Progenitor cell of endocrine pancreas (in vitro differentiated cells): ENCODE data around the gene CTDSPL. TPM values are rescaled to one million over a fixed set of nuclear protein-coding genes. Genes with fewer than 3 reads are reported as not detected.

Experiments
- DNase-seq: peaks from one replicate; pipeline ENCODE4 v3.0.0; 2021; ENCODE audit warnings: low spot score; ENCODE audit not compliant: unreplicated experiment
- H3K27ac Mint-ChIP-seq: 2 replicates; pipeline ENCODE4 v1.8.0; 2021; ENCODE audit warnings: mild to moderate bottlenecking, moderate library complexity, mixed read lengths
- H3K27me3 Mint-ChIP-seq: 2 replicates; pipeline ENCODE4 v1.8.0; 2021; ENCODE audit warnings: mixed read lengths
- H3K36me3 Mint-ChIP-seq: 2 replicates; pipeline ENCODE4 v1.8.0; 2022; ENCODE audit warnings: mixed read lengths; ENCODE audit not compliant: insufficient read depth
- H3K4me1 Mint-ChIP-seq: 2 replicates; pipeline ENCODE4 v1.8.0; 2021; ENCODE audit warnings: low read depth, mixed read lengths
- H3K4me3 Mint-ChIP-seq: 2 replicates; pipeline ENCODE4 v1.8.0; 2021; ENCODE audit warnings: low read depth, mild to moderate bottlenecking, moderate library complexity, mixed read lengths
- H3K9me3 Mint-ChIP-seq: 2 replicates; pipeline ENCODE4 v1.8.0; 2021; ENCODE audit warnings: low read depth, mixed read lengths
- CTCF ChIP-seq: fragments of 200-600 bp; sonication (generic); IDR thresholded peaks from one replicate; pipeline ENCODE4 v1.5.0; 2021; ENCODE audit warnings: antibody characterized with exemption, mild to moderate bottlenecking; ENCODE audit not compliant: unreplicated experiment
- total RNA-seq: library from RNA; stranded (reverse); gene quantifications from 2 replicates; pipeline ENCODE4 v1.2.1, GENCODE V29; 2021

The CTDSPL gene
- total RNA-seq, 1 donor from 2014 or later, result 53.3 TPM

DNA sequence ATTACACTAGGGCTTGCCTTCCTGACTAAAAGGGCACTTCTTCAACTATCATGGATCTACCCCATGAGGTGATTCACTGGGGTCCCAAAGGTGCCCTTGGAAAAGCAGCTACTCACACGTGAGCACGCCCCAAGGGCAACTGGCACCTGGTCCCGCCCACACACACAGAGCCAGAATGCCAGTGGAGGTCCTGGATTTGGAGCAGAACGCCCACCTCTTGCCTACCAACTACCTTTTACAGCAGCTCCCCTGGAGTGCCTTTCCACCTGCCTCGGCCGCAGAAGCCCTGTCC lies 1.8 kb upstream of the CTDSPL start:
- Mint-ChIP-seq H3K27ac (peak overlapping the region; percentile 63), H3K4me3 (peak overlapping the region; percentile 80), H3K4me1 (peaks cover 26% of the 10 kb centered on the region), H3K36me3 (peaks cover 2% of the 10 kb centered on the region), H3K27me3 (peaks cover 11% of the 10 kb centered on the region), H3K9me3 (no peaks in the 10 kb centered on the region)
- DNase-seq, result no peak
- TF ChIP-seq CTCF, result no peak

GRCh38 chr3:37862219-37862902 lies 681 bp downstream of the CTDSPL start:
- Mint-ChIP-seq H3K4me1 (peaks cover 31% of the 10 kb centered on the region), H3K9me3 (peaks cover 2% of the 10 kb centered on the region), H3K36me3 (peaks cover 5% of the 10 kb centered on the region), H3K4me3 (peak overlapping the region; percentile 94), H3K27ac (peak overlapping the region; percentile 97), H3K27me3 (peaks cover 4% of the 10 kb centered on the region)
- peak; percentile 23 for DNase-seq
- TF ChIP-seq CTCF, result no peak

DNA sequence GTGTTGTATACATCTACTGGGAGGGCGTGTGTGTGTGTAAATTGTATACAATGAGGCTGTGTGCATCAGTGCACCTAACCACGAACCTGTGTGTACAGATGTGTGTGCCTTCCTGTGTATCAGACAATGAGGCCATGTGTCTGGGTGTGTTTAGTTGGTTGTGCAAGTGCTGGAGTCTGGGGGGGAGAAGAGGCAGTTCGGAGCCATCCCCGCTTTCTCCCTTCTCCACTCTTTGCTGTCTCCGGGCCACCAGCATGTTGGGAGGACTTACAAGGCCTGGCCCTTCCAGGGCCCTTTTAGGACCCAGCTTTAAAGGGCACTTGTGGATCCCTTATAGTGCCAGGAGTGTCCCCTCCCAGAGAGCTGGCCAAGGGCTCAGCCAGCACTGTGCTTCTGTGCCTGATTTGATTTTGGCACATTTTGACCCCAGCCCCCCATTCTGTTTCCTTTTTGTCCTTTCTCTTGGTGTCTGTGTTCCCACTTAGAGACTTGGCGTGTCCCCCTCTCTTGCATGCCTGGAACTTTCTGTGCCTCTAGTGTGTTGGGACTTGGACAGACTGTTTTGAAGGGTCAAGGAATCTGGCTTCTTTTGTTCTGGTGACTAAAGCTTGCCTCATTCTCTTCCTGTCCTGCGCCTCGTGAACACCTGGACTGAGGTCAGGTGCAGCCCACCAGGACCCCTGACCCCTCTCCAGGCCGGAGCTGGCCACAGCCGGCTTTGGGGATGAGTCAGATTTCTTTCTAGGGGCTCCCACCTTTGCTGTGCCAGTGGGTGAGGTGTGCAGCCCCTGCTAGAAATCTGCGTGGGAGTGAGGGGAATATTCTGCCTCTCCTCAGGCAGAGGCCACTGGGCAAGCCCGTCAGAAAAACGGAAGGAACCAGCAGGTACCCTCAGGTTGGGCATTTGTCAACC lies 1.5 kb downstream of the CTDSPL start:
- Mint-ChIP-seq H3K27ac (peak overlapping the region; percentile 97), H3K4me1 (peaks cover 31% of the 10 kb centered on the region)
- no peak for DNase-seq

GRCh38 chr3:37863949-37864822 lies 2.5 kb downstream of the CTDSPL start:
- Mint-ChIP-seq H3K27me3 (no peaks in the 10 kb centered on the region), H3K4me3 (peak overlapping the region; percentile 94), H3K36me3 (peaks cover 5% of the 10 kb centered on the region), H3K27ac (peak overlapping the region; percentile 97), H3K9me3 (peaks cover 5% of the 10 kb centered on the region), H3K4me1 (peaks cover 31% of the 10 kb centered on the region)
- no peak for DNase-seq
- TF ChIP-seq CTCF, result no peak

More for the DNA sequence above, 1.5 kb downstream of the CTDSPL start:
- TF ChIP-seq CTCF, result no peak
- H3K27me3 Mint-ChIP-seq, result no peaks in the 10 kb centered on the region
- H3K9me3 Mint-ChIP-seq, result peaks cover 2% of the 10 kb centered on the region
- peaks cover 5% of the 10 kb centered on the region for H3K36me3 Mint-ChIP-seq
- H3K4me3 Mint-ChIP-seq, result peak overlapping the region; percentile 94

DNA sequence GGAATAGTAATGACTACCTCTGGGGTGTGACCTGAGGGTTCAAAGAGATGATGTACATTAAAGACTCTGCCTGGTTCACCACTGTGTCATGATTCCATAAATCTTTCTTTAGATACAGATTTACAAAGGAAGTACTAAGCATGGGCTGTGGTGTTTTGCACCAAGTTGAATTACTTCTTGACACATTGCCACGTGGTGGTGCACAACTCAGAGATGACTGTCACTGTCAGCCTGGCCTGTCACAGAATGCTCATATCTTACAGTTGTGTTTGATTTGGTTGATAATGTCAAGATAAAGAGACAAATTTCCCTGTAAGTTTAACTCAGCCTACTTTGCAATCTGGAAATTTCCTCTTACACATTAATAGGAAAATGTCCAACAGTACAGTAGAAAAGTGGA lies 3.2 kb downstream of the CTDSPL start:
- no peak for DNase-seq
- no peaks in the 10 kb centered on the region for H3K27me3 Mint-ChIP-seq
- peaks cover 9% of the 10 kb centered on the region for H3K36me3 Mint-ChIP-seq
- peaks cover 10% of the 10 kb centered on the region for H3K9me3 Mint-ChIP-seq
- H3K4me3 Mint-ChIP-seq, result no peak overlapping the region
- no peak for TF ChIP-seq CTCF
- no peak overlapping the region for H3K27ac Mint-ChIP-seq
- peaks cover 31% of the 10 kb centered on the region for H3K4me1 Mint-ChIP-seq
